ENCODE measurements around the gene KRT4. TPM values are rescaled to one million over a fixed set of nuclear protein-coding genes. Genes with fewer than 3 reads are reported as not detected.

KRT4 gene
- polyA plus RNA-seq, 3 donors = not detected

DNA sequence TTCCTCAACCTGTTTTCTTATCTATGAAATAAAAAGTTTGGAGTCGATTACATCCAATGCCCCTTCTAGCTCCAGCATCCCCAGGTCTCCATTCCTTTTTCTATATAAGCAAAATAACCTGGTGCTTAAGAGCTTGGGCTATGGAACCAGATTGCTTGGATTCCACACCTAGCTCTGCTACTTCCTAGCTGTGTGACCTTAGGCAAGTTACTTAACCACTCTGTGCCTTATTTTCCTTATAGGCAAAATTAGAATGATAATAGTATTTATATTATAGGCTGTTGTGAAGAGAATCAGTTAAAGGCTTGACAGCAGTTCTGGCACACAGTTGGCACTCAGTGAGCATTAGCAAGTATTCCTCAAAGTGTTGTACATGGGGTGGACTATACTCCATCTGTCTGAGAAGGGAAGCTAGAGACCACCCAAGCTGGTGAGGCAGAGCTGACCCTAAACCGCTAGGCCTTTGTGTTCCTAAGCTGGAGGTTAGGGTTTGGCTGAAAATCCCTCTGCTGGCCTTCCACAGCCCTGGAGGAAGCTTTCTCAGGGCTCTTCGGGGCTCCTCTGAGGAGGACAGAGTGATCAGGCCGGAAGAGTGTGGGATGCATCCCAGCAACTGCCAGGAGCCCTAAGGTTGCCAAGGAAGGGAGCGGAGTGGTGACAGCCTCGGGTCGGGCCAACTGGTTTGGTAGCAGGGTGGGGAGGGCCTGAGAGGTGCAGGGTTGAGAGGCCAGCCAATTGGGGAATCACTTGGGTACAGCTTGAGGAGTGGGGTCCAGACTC lies 6.0 kb upstream of the KRT4 start:
- H3K27ac ChIP-seq (ENCODE audit: low read depth in 1 of 2, low read length in 2 of 2) = no peak overlapping the region
- TF ChIP-seq, protein P1, sequence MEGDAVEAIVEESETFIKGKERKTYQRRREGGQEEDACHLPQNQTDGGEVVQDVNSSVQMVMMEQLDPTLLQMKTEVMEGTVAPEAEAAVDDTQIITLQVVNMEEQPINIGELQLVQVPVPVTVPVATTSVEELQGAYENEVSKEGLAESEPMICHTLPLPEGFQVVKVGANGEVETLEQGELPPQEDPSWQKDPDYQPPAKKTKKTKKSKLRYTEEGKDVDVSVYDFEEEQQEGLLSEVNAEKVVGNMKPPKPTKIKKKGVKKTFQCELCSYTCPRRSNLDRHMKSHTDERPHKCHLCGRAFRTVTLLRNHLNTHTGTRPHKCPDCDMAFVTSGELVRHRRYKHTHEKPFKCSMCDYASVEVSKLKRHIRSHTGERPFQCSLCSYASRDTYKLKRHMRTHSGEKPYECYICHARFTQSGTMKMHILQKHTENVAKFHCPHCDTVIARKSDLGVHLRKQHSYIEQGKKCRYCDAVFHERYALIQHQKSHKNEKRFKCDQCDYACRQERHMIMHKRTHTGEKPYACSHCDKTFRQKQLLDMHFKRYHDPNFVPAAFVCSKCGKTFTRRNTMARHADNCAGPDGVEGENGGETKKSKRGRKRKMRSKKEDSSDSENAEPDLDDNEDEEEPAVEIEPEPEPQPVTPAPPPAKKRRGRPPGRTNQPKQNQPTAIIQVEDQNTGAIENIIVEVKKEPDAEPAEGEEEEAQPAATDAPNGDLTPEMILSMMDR (IDR thresholded peaks at IDR 0.05) = no peak
- Mint-ChIP-seq H3K9me3 (no peaks in the 10 kb centered on the region), H3K36me3 (no peaks in the 10 kb centered on the region), H3K4me3 (no peak overlapping the region), H3K27ac (peak overlapping the region in 1 of 7 donors; percentile 19), H3K27me3 (ENCODE audit: low read depth in 3 of 3) (peaks cover 2 to 9% (median 3%) of the 10 kb centered on the region in 3 donors), H3K4me1 (no peaks in the 10 kb centered on the region)
- intact Hi-C loops (cut with micrococcal nuclease) = no loop called here
- no peaks in the 10 kb centered on the region for H3K27me3 ChIP-seq (ENCODE audit: control insufficient read depth in 2 of 2, insufficient read depth in 2 of 2, low read length in 2 of 2)
- no peak overlapping the region for H2AFZ ChIP-seq (ENCODE audit: insufficient read depth, low read depth, low read length, poor library complexity, severe bottlenecking)
- no peaks in the 10 kb centered on the region for H4K20me1 ChIP-seq (ENCODE audit: insufficient read depth, low read length)
- H3K4me3 ChIP-seq (replicated peaks in 1 of 3; ENCODE audit: low read depth in 2 of 3, low read length in 3 of 3) = no peak overlapping the region
- H3K79me2 ChIP-seq (ENCODE audit: insufficient read depth, low read length) = no peaks in the 10 kb centered on the region
- H3K4me1 ChIP-seq (ENCODE audit: control insufficient read depth in 1 of 2, insufficient read depth in 2 of 2, low read length in 2 of 2) = no peaks in the 10 kb centered on the region
- no peak overlapping the region for H3K9ac ChIP-seq (ENCODE audit: insufficient read depth, low read length, poor library complexity, severe bottlenecking)
- no peak for DNase-seq
- 86% methylated on average over 5 of the region's 7 CpGs for WGBS (ENCODE audit: insufficient coverage)
- H3K4me2 ChIP-seq (replicated peaks; ENCODE audit: extremely low read depth, low read length, poor library complexity, severe bottlenecking) = no peak overlapping the region
- H3K9me3 ChIP-seq (replicated peaks in 1 of 2; ENCODE audit: control insufficient read depth in 1 of 2, insufficient read depth in 1 of 2, low read length in 2 of 2) = no peaks in the 10 kb centered on the region
- H3K36me3 ChIP-seq (replicated peaks in 1 of 2; ENCODE audit: control insufficient read depth in 1 of 2, insufficient read depth in 2 of 2, low read length in 2 of 2) = no peaks in the 10 kb centered on the region

- Mint-ChIP-seq H3K27ac (no peak overlapping the region), H3K36me3 (no peaks in the 10 kb centered on the region), H3K4me1 (no peaks in the 10 kb centered on the region), H3K27me3 (ENCODE audit: low read depth in 3 of 3) (peaks cover 4 to 9% (median 5%) of the 10 kb centered on the region in 3 donors), H3K9me3 (no peaks in the 10 kb centered on the region), H3K4me3 (no peak overlapping the region)
- TF ChIP-seq, protein P1 (IDR thresholded peaks at IDR 0.05) = no peak
- H4K20me1 ChIP-seq (ENCODE audit: insufficient read depth, low read length) = no peaks in the 10 kb centered on the region
- H3K36me3 ChIP-seq (replicated peaks in 1 of 2; ENCODE audit: control insufficient read depth in 1 of 2, insufficient read depth in 2 of 2, low read length in 2 of 2) = no peaks in the 10 kb centered on the region
- H3K79me2 ChIP-seq (ENCODE audit: insufficient read depth, low read length) = no peaks in the 10 kb centered on the region
- intact Hi-C loops (cut with micrococcal nuclease) = no loop called here
- no peak overlapping the region for H3K4me2 ChIP-seq (replicated peaks; ENCODE audit: extremely low read depth, low read length, poor library complexity, severe bottlenecking)
- H3K9ac ChIP-seq (ENCODE audit: insufficient read depth, low read length, poor library complexity, severe bottlenecking) = no peak overlapping the region
- no peak overlapping the region for H2AFZ ChIP-seq (ENCODE audit: insufficient read depth, low read depth, low read length, poor library complexity, severe bottlenecking)
- no peaks in the 10 kb centered on the region for H3K9me3 ChIP-seq (replicated peaks in 1 of 2; ENCODE audit: control insufficient read depth in 1 of 2, insufficient read depth in 1 of 2, low read length in 2 of 2)
- H3K27ac ChIP-seq (ENCODE audit: low read depth in 1 of 2, low read length in 2 of 2) = no peak overlapping the region
- no peak overlapping the region for H3K4me3 ChIP-seq (replicated peaks in 1 of 3; ENCODE audit: low read depth in 2 of 3, low read length in 3 of 3)
- WGBS (ENCODE audit: insufficient coverage) = 58% methylated on average over 3 of the region's 7 CpGs
- no peaks in the 10 kb centered on the region for H3K4me1 ChIP-seq (ENCODE audit: control insufficient read depth in 1 of 2, insufficient read depth in 2 of 2, low read length in 2 of 2)
- DNase-seq = no peak
- H3K27me3 ChIP-seq (ENCODE audit: control insufficient read depth in 2 of 2, insufficient read depth in 2 of 2, low read length in 2 of 2) = no peaks in the 10 kb centered on the region
Observed at GRCh38 chr12:52818887-52819420, 5.0 kb upstream of the KRT4 start.

All from CD14-positive monocyte (primary cell).